OCI-M2 (cell line): ENCODE data around the gene DHX58.
"Not testable (repeated sequence)": the region's sequence is repeated elsewhere in the genome, so short reads cannot be mapped to it uniquely, and the experiment has no call there.

Experiments used
- DNase-seq: peaks from one replicate; lab custom pipeline; 2025; ENCODE audit not compliant: unreplicated experiment; lab: John Stamatoyannopoulos, UW

Gene DHX58

GRCh38 chr17:42112552-42113176 lies at the start of gene DHX58:
TSS of gene DHX58 (minus strand) at chr17:42112714. CDS start at chr17:42111892, 822 bp downstream.
- no peak for DNase-seq

- DNase-seq = no peak
Observed at GRCh38 chr17:42160531-42160910, 48.0 kb upstream of the DHX58 start.

GRCh38 chr17:42159796-42160530 lies 47.4 kb upstream of the DHX58 start:
- DNase-seq = no peak

GRCh38 chr17:42155614-42156045 lies 43.1 kb upstream of the DHX58 start:
- DNase-seq = no peak

GRCh38 chr17:42153919-42154742 lies 41.6 kb upstream of the DHX58 start:
- no peak for DNase-seq

- DNase-seq = no peak
Observed at GRCh38 chr17:42146911-42147607, 34.5 kb upstream of the DHX58 start.

GRCh38 chr17:42143138-42143537 lies 30.6 kb upstream of the DHX58 start:
- not testable (repeated sequence) for DNase-seq

GRCh38 chr17:42142371-42142896 lies 29.9 kb upstream of the DHX58 start:
- no peak for DNase-seq

- DNase-seq = no peak
Observed at GRCh38 chr17:42141382-42141781, 28.9 kb upstream of the DHX58 start.

- DNase-seq = not testable (repeated sequence)
Observed at GRCh38 chr17:42140690-42141089, 28.2 kb upstream of the DHX58 start.

GRCh38 chr17:42138749-42139492 lies 26.4 kb upstream of the DHX58 start:
- DNase-seq = no peak

- no peak for DNase-seq
Observed at GRCh38 chr17:42136654-42137051, 24.1 kb upstream of the DHX58 start.

- no peak for DNase-seq
Observed at GRCh38 chr17:42135664-42136653, 23.4 kb upstream of the DHX58 start.

GRCh38 chr17:42135151-42135550 lies 22.6 kb upstream of the DHX58 start:
- DNase-seq = no peak

GRCh38 chr17:42133461-42134041 lies 21.0 kb upstream of the DHX58 start:
- DNase-seq = no peak

GRCh38 chr17:42132941-42133340 lies 20.4 kb upstream of the DHX58 start:
- no peak for DNase-seq

- DNase-seq = no peak
Observed at GRCh38 chr17:42131981-42132432, 19.5 kb upstream of the DHX58 start.

- DNase-seq = no peak
Observed at GRCh38 chr17:42131232-42131631, 18.7 kb upstream of the DHX58 start.
